HepG2 (cell line): ENCODE results near the gene AKT3. TPM values are rescaled to one million over a fixed set of nuclear protein-coding genes. Genes with fewer than 3 reads are reported as not detected.

Experiments used
- ATAC-seq: fragments of 200-7000 bp; cut with Tn5 transposase; 3 replicates; pipeline ENCODE4 v1.9.1; 2020; ENCODE audit warnings: mild to moderate bottlenecking, moderate library complexity
- BruUV-seq: library from RNA; stranded (reverse); fragments of 400-500 nt; replicated peaks from 2 replicates; lab custom pipeline; 2021; lab: Mats Ljungman, UMichigan
- CTCF ChIA-PET: fragments of 300-600 bp; formaldehyde crosslinking; extraction: SDS; loops from one replicate; lab custom pipeline; 2021; ENCODE audit warnings: low total read pairs, inconsistent platforms, low intra/inter-chr PET ratio; lab: Yijun Ruan, JAX
- POLR2A ChIA-PET: fragments of 350-600 bp; sonication (Branson Sonifier 250); formaldehyde crosslinking; loops from one replicate; lab custom pipeline; 2020; ENCODE audit warnings: antibody characterized with exemption, inconsistent platforms; lab: Yijun Ruan, JAX
- DNase-seq: peaks from one replicate; pipeline ENCODE4 v3.0.0-alpha.2; 2015; ENCODE audit warnings: low spot score
- FAIRE-seq: peaks from 3 replicates; lab custom pipeline; 2011; peaks lifted over from hg19 to GRCh38; lab: Jason Lieb, UNC
- H2AFZ ChIP-seq: one replicate; pipeline ENCODE4 v1.6.1; 2011; ENCODE audit warnings: low read length, inconsistent platforms
- H3K27ac ChIP-seq: fragments of 300-600 bp; 3 replicates; pipeline ENCODE4 v1.8.0; 2011; ENCODE audit warnings: mixed run types, mild to moderate bottlenecking, mixed read lengths, low read length, inconsistent platforms; ENCODE audit not compliant: insufficient read depth; ENCODE audit errors: extremely low read length
- H3K27me3 ChIP-seq, 2 experiments: fragments of 200-600 bp in 1 of 2; 2 replicates in 1 of 2; 3 replicates in 1 of 2; pipeline versions ENCODE4 v1.6.0 to v1.8.0; 2011; ENCODE audit warnings: low read length in 2 of 2, mild to moderate bottlenecking in 2 of 2, moderate library complexity in 2 of 2, inconsistent platforms in 1 of 2; ENCODE audit not compliant: insufficient read depth in 2 of 2, control insufficient read depth in 1 of 2
- H3K36me3 ChIP-seq, 2 experiments: fragments of 200-600 bp in 1 of 2; replicated peaks in 1 of 2; 2 replicates in 1 of 2; 3 replicates in 1 of 2; pipeline versions ENCODE4 v1.5.1 to v1.8.0; 2011; ENCODE audit warnings: low read length in 2 of 2, inconsistent platforms in 1 of 2; ENCODE audit not compliant: insufficient read depth in 2 of 2, control insufficient read depth in 1 of 2
- H3K4me1 ChIP-seq: 2 replicates; pipeline ENCODE4 v1.5.1; 2012; ENCODE audit warnings: low read length, inconsistent platforms; ENCODE audit not compliant: insufficient read depth
- H3K4me2 ChIP-seq: 2 replicates; pipeline ENCODE4 v1.6.0; 2011; ENCODE audit warnings: low read depth, low read length, inconsistent platforms
- H3K4me3 ChIP-seq, 3 experiments: fragments of 200-600 bp in 1 of 3; sonication (generic), shearing (Covaris generic) in 1 of 3; replicated peaks in 1 of 3; 2 replicates each; pipeline ENCODE4 v1.5.1; 2011 to 2016; ENCODE audit warnings: low read length in 3 of 3, inconsistent platforms in 2 of 3, low read depth in 2 of 3, mild to moderate bottlenecking in 2 of 3, control low read depth in 1 of 3, mixed read lengths in 1 of 3; ENCODE audit not compliant: insufficient read depth in 1 of 3
- H3K79me2 ChIP-seq: one replicate; pipeline ENCODE4 v1.6.1; 2011; ENCODE audit warnings: low read length, inconsistent platforms; ENCODE audit not compliant: insufficient read depth
- H3K9ac ChIP-seq: 2 replicates; pipeline ENCODE4 v1.6.0; 2011; ENCODE audit warnings: mild to moderate bottlenecking, low read depth, low read length, inconsistent platforms; ENCODE audit not compliant: insufficient read depth
- H3K9me3 ChIP-seq: 2 replicates; pipeline ENCODE4 v1.5.1; 2012; ENCODE audit warnings: mild to moderate bottlenecking, low read length
- H4K20me1 ChIP-seq: 2 replicates; pipeline ENCODE4 v1.6.0; 2011; ENCODE audit warnings: inconsistent platforms, mild to moderate bottlenecking, low read length, moderate library complexity; ENCODE audit not compliant: insufficient read depth
- BRD4 ChIP-seq: sonication (generic); formaldehyde crosslinking; IDR thresholded peaks from 2 replicates; pipeline ENCODE4 v1.4.0; 2020; ENCODE audit warnings: missing genetic modification reagents
- FOXA1 ChIP-seq, 2 experiments: fragments of 450-650 bp in 1 of 2; sonication (generic) in 1 of 2; formaldehyde crosslinking in 1 of 2; IDR thresholded peaks; 2 replicates each; pipeline versions ENCODE4 v1.4.0 to v1.6.1; 2016 to 2020; ENCODE audit warnings: missing genetic modification reagents in 1 of 2
- KDM5B ChIP-seq: sonication (generic); formaldehyde crosslinking; IDR thresholded peaks from 2 replicates; pipeline ENCODE4 v1.4.0; 2020; ENCODE audit warnings: missing genetic modification reagents, mild to moderate bottlenecking, borderline replicate concordance
- NR2F1 ChIP-seq, 2 experiments: fragments of 450-650 bp in 1 of 2; formaldehyde crosslinking in 1 of 2; IDR thresholded peaks; 2 replicates each; pipeline versions ENCODE4 v1.5.0 to v1.6.1; 2016 to 2020; ENCODE audit warnings: mild to moderate bottlenecking in 1 of 2, missing compliant biosample characterization in 1 of 2, missing genetic modification reagents in 1 of 2, moderate library complexity in 1 of 2
- PHF8 ChIP-seq: sonication (generic); formaldehyde crosslinking; IDR thresholded peaks from 2 replicates; pipeline ENCODE4 v1.5.0; 2020; ENCODE audit warnings: missing genetic modification reagents
- SP4 ChIP-seq: sonication (generic); formaldehyde crosslinking; IDR thresholded peaks from 2 replicates; pipeline ENCODE4 v1.8.1; 2023; ENCODE audit warnings: mild to moderate bottlenecking, missing genetic modification reagents
- STAT6 ChIP-seq: sonication (generic); formaldehyde crosslinking; IDR thresholded peaks from 2 replicates; pipeline ENCODE4 v1.4.0; 2020; ENCODE audit warnings: missing genetic modification reagents, mild to moderate bottlenecking, borderline replicate concordance
- WIZ ChIP-seq: sonication (generic); formaldehyde crosslinking; IDR thresholded peaks from 2 replicates; pipeline ENCODE4 v1.5.1; 2020; ENCODE audit warnings: mild to moderate bottlenecking, missing genetic modification reagents
- ZKSCAN1 ChIP-seq: fragments of 150-350 bp; IDR thresholded peaks from 2 replicates; pipeline ENCODE4 v1.6.1; 2014; ENCODE audit warnings: low read length
- ZMAT3 ChIP-seq: sonication (generic); formaldehyde crosslinking; conservative IDR thresholded peaks from 2 replicates; pipeline ENCODE4 v1.7.0; 2021; ENCODE audit warnings: missing genetic modification reagents
- ZNF251 ChIP-seq: sonication (generic); formaldehyde crosslinking; IDR thresholded peaks from 2 replicates; pipeline ENCODE4 v1.9.0; 2021; ENCODE audit warnings: mild to moderate bottlenecking, missing genetic modification reagents
- ZNF264 ChIP-seq: sonication (generic); formaldehyde crosslinking; IDR thresholded peaks from 2 replicates; pipeline ENCODE4 v1.4.0; 2020; ENCODE audit warnings: missing genetic modification reagents
- ZNF513 ChIP-seq: sonication (generic); formaldehyde crosslinking; conservative IDR thresholded peaks from 2 replicates; pipeline ENCODE4 v1.5.0; 2020; ENCODE audit warnings: missing genetic modification reagents
- ZNF530 ChIP-seq: sonication (generic); formaldehyde crosslinking; IDR thresholded peaks from 2 replicates; pipeline ENCODE4 v1.5.0; 2020; ENCODE audit warnings: low read depth, mild to moderate bottlenecking, missing genetic modification reagents
- ZNF543 ChIP-seq: sonication (generic); formaldehyde crosslinking; IDR thresholded peaks from 2 replicates; pipeline ENCODE4 v1.4.0; 2020; ENCODE audit warnings: mild to moderate bottlenecking, missing genetic modification reagents
- ZSCAN9 ChIP-seq: IDR thresholded peaks from 2 replicates; pipeline ENCODE4 v1.6.1; 2016; ENCODE audit warnings: borderline replicate concordance
- WGBS: methylation state at CpG from one replicate; pipeline ENCODE4 v1.1.6; 2017; ENCODE audit warnings: low lambda C conversion rate; 5-methylcytosine and 5-hydroxymethylcytosine counted together
- in situ Hi-C: cut with HindIII; loops from 2 replicates; pipeline ENCODE4 v1.10.0; 2017; ENCODE audit warnings: low pct_unique_long_range_greater_than_20kb; ENCODE audit not compliant: extremely low pct_ligation_motif_present
- intact Hi-C: fragments of 100-400 bp; cut with micrococcal nuclease; formaldehyde crosslinking; loops from one replicate; pipeline ENCODE4 v1.10.0; 2022; ENCODE audit not compliant: unreplicated experiment
- polyA plus RNA-seq, 8 experiments: library from polyadenylated mRNA; depleted of rRNA in 3 of 8; stranded (reverse) in 7 of 8; unstranded in 1 of 8; fragments of >200 nt; fragmentation: Illumina TruSeq in 4 of 8; extraction: Trizol in 4 of 8; gene quantifications; 2 replicates each; pipeline versions ENCODE4 v1.2.1 to v1.2.3, GENCODE V29; 2011 to 2016; ENCODE audit warnings: low read depth in 4 of 8, missing spikeins in 1 of 8, mixed read lengths in 1 of 8; ENCODE audit not compliant: insufficient read depth in 1 of 8
- total RNA-seq, 5 experiments: library from RNA; depleted of rRNA; stranded (reverse); fragments of >200 nt; fragmentation: Illumina TruSeq; extraction: Trizol; gene quantifications; 2 replicates each; pipeline ENCODE4 v1.2.3, GENCODE V29; 2016; ENCODE audit warnings: low read depth in 1 of 5

The AKT3 gene
- total and polyA plus RNA-seq, 2 of the 13 experiments (the other 11 are each of a cell fraction or from before 2014, with no cell fraction given) = 0.07 TPM

GRCh38 chr1:243543501-243543900, 306.5 kb downstream of the AKT3 start:
- Histone ChIP-seq H3K79me2 (no peaks in the 10 kb centered on the region), H3K9ac (no peak overlapping the region), H3K27me3 (no peaks in the 10 kb centered on the region), H3K4me3 (no peak overlapping the region), H4K20me1 (no peaks in the 10 kb centered on the region), H2AFZ (no peak overlapping the region), H3K9me3 (no peaks in the 10 kb centered on the region), H3K36me3 (no peaks in the 10 kb centered on the region), H3K27ac (no peak overlapping the region), H3K4me2 (no peak overlapping the region), H3K4me1 (no peaks in the 10 kb centered on the region)
- no peak for ATAC-seq
- POLR2A ChIA-PET = no interaction called here
- intact Hi-C loops (no loop called here), in situ Hi-C loops (no loop called here)
- TF ChIP-seq STAT6 (CRISPR knock-in tag) (no peak), ZNF251 (no peak), ZNF513 (CRISPR knock-in tag) (no peak), WIZ (CRISPR knock-in tag) (no peak), ZSCAN9 (no peak), ZNF264 (CRISPR knock-in tag) (no peak), SP4 (CRISPR knock-in tag) (no peak), FOXA1 (IDR thresholded peaks at IDR 0.05) (no peak), FOXA1 (CRISPR knock-in tag; IDR thresholded peaks at IDR 0.05) (no peak), BRD4 (no peak), KDM5B (CRISPR knock-in tag) (no peak), ZNF543 (CRISPR knock-in tag) (no peak), PHF8 (CRISPR knock-in tag) (no peak), ZKSCAN1 (no peak), ZMAT3 (CRISPR knock-in tag) (no peak), NR2F1 (CRISPR knock-in tag; IDR thresholded peaks at IDR 0.05) (no peak), ZNF530 (CRISPR knock-in tag) (no peak)
- 0% methylated on average over 2 of the region's 2 CpGs for WGBS
- BruUV-seq = no TSS peak
- CTCF ChIA-PET = no interaction called here
- no peak for DNase-seq
- no peak for FAIRE-seq
